A549 (cell line): ENCODE data around the gene NEUROG1.

Experiments
- CTCF ChIP-seq: fragments of >200 bp; sonication (Bioruptor Twin); formaldehyde crosslinking; IDR thresholded peaks from 3 replicates; pipeline ENCODE4 v1.5.1; 2016
- E2F6 ChIP-seq: IDR thresholded peaks from 2 replicates; pipeline ENCODE4 v1.6.1; 2012; ENCODE audit warnings: low read depth, borderline replicate concordance
- POLR2A ChIP-seq: IDR thresholded peaks from 2 replicates; pipeline ENCODE4 v1.6.1; 2012; ENCODE audit warnings: mild to moderate bottlenecking, low read length
- ZC3H11A ChIP-seq: fragments of 450-650 bp; IDR thresholded peaks from 2 replicates; pipeline ENCODE4 v1.6.1; 2014; ENCODE audit warnings: antibody characterized with exemption, mild to moderate bottlenecking

GRCh38 chr5:135578305-135578684, 42.5 kb upstream of the NEUROG1 start:
- TF ChIP-seq E2F6: no peak
- TF ChIP-seq CTCF: no peak
- TF ChIP-seq POLR2A: no peak
- no peak for TF ChIP-seq ZC3H11A
